Erythroblast (primary cell): Measurements from ENCODE around the gene ALDH1A2.

Experiments
- GATA1 ChIP-seq: IDR thresholded peaks from 2 replicates; pipeline ENCODE4 v1.6.1; 2011; ENCODE audit warnings: low read depth, mild to moderate bottlenecking, control low read depth, low read length, moderate library complexity
- POLR2A ChIP-seq: IDR thresholded peaks from 2 replicates; pipeline ENCODE4 v1.6.1; 2011; ENCODE audit warnings: mild to moderate bottlenecking, low read length

DNA sequence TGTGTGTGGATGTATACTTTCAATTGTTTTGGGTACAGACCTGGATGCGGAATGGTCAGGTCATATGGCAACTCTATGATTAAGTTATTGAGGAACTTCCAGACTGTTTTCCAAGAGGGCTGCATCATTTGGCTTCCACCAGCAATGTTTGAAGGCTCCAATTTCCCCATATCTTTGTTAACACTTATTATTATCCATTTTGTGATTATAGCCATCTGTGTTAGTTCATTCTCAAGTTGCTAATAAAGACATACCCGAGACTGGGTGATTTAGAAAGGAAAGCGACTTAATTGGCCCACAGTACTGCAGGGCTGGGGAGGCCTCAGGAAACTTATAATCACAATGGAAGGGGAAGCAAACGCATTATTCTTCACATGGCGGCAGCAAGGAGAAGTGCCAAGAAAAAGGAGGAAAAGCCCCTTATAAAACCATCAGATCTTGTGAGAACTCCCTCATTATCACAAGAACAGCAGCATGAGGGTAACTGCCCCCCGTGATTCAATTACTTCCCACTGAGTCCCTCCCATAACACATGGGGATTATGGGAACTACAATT lies 31.1 kb upstream of the ALDH1A2 start:
- TF ChIP-seq POLR2A (no peak), GATA1 (no peak)
